Gastroesophageal sphincter (tissue), 4 donors: ENCODE measurements around the gene ATRIP. TPM values are rescaled to one million over a fixed set of nuclear protein-coding genes. Genes with fewer than 3 reads are reported as not detected.
A peak's percentile ranks its signal among the peaks of the same experiment; 100 is the strongest.

ENCODE experiments used
- ATAC-seq: fragments of 150-250 bp; one replicate; pipeline ENCODE4 v1.9.1; 2016; ENCODE audit warnings: mild to moderate bottlenecking, moderate library complexity
- H3K27ac ChIP-seq, 4 donors: fragments of 200-600 bp; sonication (generic) in 3 of 4; 1 replicate in 3 of 4; 2 replicates in 1 of 4; pipeline ENCODE4 v1.5.1; 2016 to 2019
- H3K27me3 ChIP-seq: fragments of 200-600 bp; sonication (generic); one replicate; pipeline ENCODE4 v1.5.1; 2019
- H3K36me3 ChIP-seq, 2 donors: fragments of 200-600 bp; sonication (generic); one replicate each; pipeline ENCODE4 v1.5.1; 2019; ENCODE audit warnings: control low read depth in 1 of 2
- H3K4me1 ChIP-seq, 3 donors: fragments of 200-600 bp; sonication (generic); 1 replicate in 2 of 3; 2 replicates in 1 of 3; pipeline ENCODE4 v1.5.1; 2016 to 2019; ENCODE audit warnings: control low read depth in 2 of 3
- H3K4me3 ChIP-seq, 2 donors: fragments of 200-600 bp; sonication (generic); one replicate each; pipeline ENCODE4 v1.5.1; 2019; ENCODE audit warnings: mild to moderate bottlenecking in 1 of 2, moderate library complexity in 1 of 2
- H3K9me3 ChIP-seq, 3 donors: fragments of 200-600 bp; sonication (generic); one replicate each; pipeline ENCODE4 v1.5.1; 2017 to 2019; ENCODE audit warnings: control low read depth in 2 of 3
- CTCF ChIP-seq, 4 experiments: fragments of 200-600 bp in 2 of 4; fragments of 450-650 bp in 2 of 4; sonication (generic) in 1 of 4; IDR thresholded peaks; one replicate each; pipeline ENCODE4 v1.5.1; 2017 to 2019; ENCODE audit warnings: antibody characterized with exemption in 4 of 4, mild to moderate bottlenecking in 2 of 4, moderate library complexity in 2 of 4
- EP300 ChIP-seq: sonication (generic); formaldehyde crosslinking; IDR thresholded peaks from one replicate; pipeline ENCODE4 v1.6.1; 2017; ENCODE audit warnings: antibody characterized with exemption, mild to moderate bottlenecking
- POLR2A ChIP-seq, 2 donors: fragments of 450-650 bp; IDR thresholded peaks; one replicate each; pipeline ENCODE4 v1.6.1; 2017; ENCODE audit warnings: antibody characterized with exemption in 2 of 2, mild to moderate bottlenecking in 2 of 2, moderate library complexity in 1 of 2
- POLR2AphosphoS5 ChIP-seq: sonication (generic); formaldehyde crosslinking; IDR thresholded peaks from one replicate; pipeline ENCODE4 v1.6.1; 2017; ENCODE audit warnings: antibody characterized with exemption
- WGBS, 2 donors: methylation state at CpG; one replicate each; pipeline ENCODE4 v1.1.5; 2018; ENCODE audit warnings: low coverage in 1 of 2; 5-methylcytosine and 5-hydroxymethylcytosine counted together
- total RNA-seq, 4 donors: library from RNA; depleted of rRNA; stranded (reverse); fragments of >200 nt; gene quantifications; one replicate each; pipeline ENCODE4 v1.1.0, GENCODE V29; 2016

ATRIP gene
- total RNA-seq, 4 donors from 2014 or later = 3.0 to 6.8 (median 5.2) TPM

GRCh38 chr3:48419149-48419548, 27.4 kb upstream of the ATRIP start:
- Histone ChIP-seq H3K4me3 (no peak overlapping the region), H3K27me3 (no peaks in the 10 kb centered on the region), H3K4me1 (peaks cover 0 to 54% (median 6%) of the 10 kb centered on the region in 3 donors), H3K36me3 (peaks cover 0 to 100% of the 10 kb centered on the region in 2 donors), H3K9me3 (no peaks in the 10 kb centered on the region), H3K27ac (no peak overlapping the region)
- WGBS, 2 donors = no CpG with 5 or more reads among the region's 9 CpGs
- no peak for TF ChIP-seq POLR2AphosphoS5
- no peak for TF ChIP-seq CTCF (IDR thresholded peaks at IDR 0.05)
- TF ChIP-seq POLR2A (IDR thresholded peaks at IDR 0.05) = no peak
- no peak for TF ChIP-seq EP300
- ATAC-seq = no peak

DNA sequence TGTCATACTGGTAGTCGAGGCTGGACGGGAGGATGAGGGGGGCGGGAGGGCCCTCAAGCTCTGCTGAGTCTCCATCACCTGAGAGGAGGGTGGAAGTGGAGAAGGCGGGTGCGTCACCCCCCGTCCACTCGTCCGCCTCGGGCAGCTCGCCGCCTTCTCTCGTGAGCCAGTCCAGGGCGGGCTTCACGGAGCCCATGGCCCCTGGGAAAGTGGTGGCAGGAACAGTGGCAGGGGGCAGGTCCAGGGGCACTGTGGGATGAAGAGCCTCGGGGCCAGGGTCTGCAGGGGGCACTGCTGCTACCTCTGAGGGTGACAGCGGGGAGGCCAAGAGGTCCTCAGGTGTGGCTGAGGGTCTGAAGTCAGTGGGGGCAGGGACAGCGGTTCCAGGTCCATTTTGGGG, 26.9 kb upstream of the ATRIP start:
- TF ChIP-seq POLR2AphosphoS5 = no peak
- TF ChIP-seq EP300 = no peak
- no peak for TF ChIP-seq CTCF (IDR thresholded peaks at IDR 0.05)
- H3K4me1 ChIP-seq = peaks cover 0 to 54% (median 10%) of the 10 kb centered on the region in 3 donors
- no peak overlapping the region for H3K27ac ChIP-seq
- 80% methylated on average over 1 of the region's 17 CpGs; no CpG with 5 or more reads in 1 of the 2 donors for WGBS, 2 donors
- no peak for ATAC-seq
- H3K9me3 ChIP-seq = no peaks in the 10 kb centered on the region
- H3K36me3 ChIP-seq = peaks cover 0 to 98% of the 10 kb centered on the region in 2 donors
- H3K27me3 ChIP-seq = no peaks in the 10 kb centered on the region
- H3K4me3 ChIP-seq = no peak overlapping the region

GRCh38 chr3:48420561-48420960, 26.0 kb upstream of the ATRIP start:
- peaks cover 0 to 54% (median 20%) of the 10 kb centered on the region in 3 donors for H3K4me1 ChIP-seq
- TF ChIP-seq POLR2A (IDR thresholded peaks at IDR 0.05) (no peak), POLR2AphosphoS5 (no peak), EP300 (no peak), CTCF (IDR thresholded peaks at IDR 0.05) (no peak)
- H3K4me3 ChIP-seq = no peak overlapping the region
- H3K27me3 ChIP-seq = no peaks in the 10 kb centered on the region
- 85 to 100% methylated on average over 3 to 7 of the region's 14 CpGs for WGBS, 2 donors
- H3K27ac ChIP-seq = no peak overlapping the region
- no peak for ATAC-seq
- H3K9me3 ChIP-seq = no peaks in the 10 kb centered on the region
- peaks cover 0 to 88% of the 10 kb centered on the region in 2 donors for H3K36me3 ChIP-seq

GRCh38 chr3:48422272-48422671, 24.3 kb upstream of the ATRIP start:
- no peaks in the 10 kb centered on the region for H3K27me3 ChIP-seq
- ATAC-seq = no peak
- TF ChIP-seq POLR2AphosphoS5 = no peak
- no peak for TF ChIP-seq CTCF (IDR thresholded peaks at IDR 0.05)
- no peak for TF ChIP-seq EP300
- no peak for TF ChIP-seq POLR2A (IDR thresholded peaks at IDR 0.05)
- no peaks in the 10 kb centered on the region for H3K9me3 ChIP-seq
- H3K27ac ChIP-seq = peak overlapping the region in 1 of 4 donors; percentile 98
- WGBS, 2 donors = no CpG with 5 or more reads among the region's 3 CpGs
- no peak overlapping the region for H3K4me3 ChIP-seq
- H3K36me3 ChIP-seq = peaks cover 0 to 71% of the 10 kb centered on the region in 2 donors
- H3K4me1 ChIP-seq = peaks cover 0 to 69% (median 32%) of the 10 kb centered on the region in 3 donors

DNA sequence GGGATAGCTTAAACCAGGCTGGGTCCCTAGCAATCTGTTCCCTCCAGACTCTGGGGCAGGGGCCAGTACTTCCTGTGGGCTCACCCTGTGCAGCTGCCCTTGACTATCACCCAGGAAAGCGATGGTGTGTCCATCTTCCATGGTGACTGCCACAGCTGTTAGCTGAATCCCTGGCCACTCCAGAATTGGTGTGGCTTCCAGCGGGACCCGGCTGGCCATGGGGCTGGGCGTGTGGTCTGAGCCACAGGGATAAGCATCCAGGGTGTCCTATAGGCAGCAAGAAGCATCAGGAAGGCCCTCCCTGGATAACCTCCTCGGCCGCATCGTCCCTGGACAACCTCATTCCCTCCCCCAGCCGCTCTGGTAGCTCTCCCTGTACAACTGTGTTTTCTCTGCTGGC, 23.9 kb upstream of the ATRIP start:
- H3K4me1 ChIP-seq = peaks cover 0 to 73% (median 32%) of the 10 kb centered on the region in 3 donors
- H3K27ac ChIP-seq = peak overlapping the region in 2 of 4 donors; percentile 98 to 99
- no peak for TF ChIP-seq POLR2A (IDR thresholded peaks at IDR 0.05)
- TF ChIP-seq EP300 = no peak
- TF ChIP-seq CTCF (IDR thresholded peaks at IDR 0.05) = no peak
- TF ChIP-seq POLR2AphosphoS5 = no peak
- no peaks in the 10 kb centered on the region for H3K27me3 ChIP-seq
- peaks cover 0 to 67% of the 10 kb centered on the region in 2 donors for H3K36me3 ChIP-seq
- no peaks in the 10 kb centered on the region for H3K9me3 ChIP-seq
- ATAC-seq = no peak
- H3K4me3 ChIP-seq = no peak overlapping the region
- 56 to 79% methylated on average over 3 to 4 of the region's 8 CpGs for WGBS, 2 donors
